NCI-H2107 (cell line): ENCODE data around the gene GOLGA7B.

Source experiments
- DNase-seq: peaks from one replicate; lab custom pipeline; 2025; lab: John Stamatoyannopoulos, UW

GOLGA7B gene

DNA sequence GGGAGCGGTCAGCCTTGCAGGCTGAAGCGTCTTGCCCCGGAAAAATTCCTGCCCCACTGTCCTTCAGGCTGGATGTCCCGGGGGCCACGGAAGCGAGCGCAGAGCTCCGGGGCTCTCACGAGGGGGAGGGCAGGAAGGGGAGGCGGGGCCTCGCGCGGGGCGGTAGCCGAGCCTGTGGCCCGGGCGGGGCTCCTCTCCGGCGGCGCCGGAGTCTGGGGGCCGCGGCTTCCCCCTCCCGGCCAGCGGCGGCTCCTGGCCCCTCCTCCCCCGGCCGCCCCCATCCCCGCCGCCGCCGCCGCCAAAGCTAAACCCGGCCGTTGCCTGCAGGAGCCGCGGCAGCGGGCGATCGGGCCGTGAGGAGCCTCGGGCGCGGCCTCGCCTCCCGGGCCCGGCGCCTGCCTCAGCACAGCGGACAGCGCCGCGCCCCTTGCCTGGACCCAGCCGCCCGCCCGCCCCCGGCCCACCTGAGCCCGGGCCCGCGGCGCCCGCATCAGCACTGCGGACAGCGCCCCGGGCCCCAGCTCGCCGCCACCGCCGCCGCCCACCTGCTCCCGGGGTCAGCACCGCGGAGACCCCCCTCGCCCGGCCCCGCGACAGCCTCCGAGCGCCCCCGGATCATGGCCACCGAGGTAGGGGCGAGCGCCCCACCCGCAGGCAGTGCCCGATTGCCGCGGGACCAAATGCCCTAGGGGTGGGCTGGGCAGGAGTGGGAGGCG, at the start of gene GOLGA7B:
GOLGA7B (plus strand) TSS at position 157 of the 716 bp plus-strand sequence; CDS start at position 618, 461 bp downstream.
- no peak for DNase-seq

DNA sequence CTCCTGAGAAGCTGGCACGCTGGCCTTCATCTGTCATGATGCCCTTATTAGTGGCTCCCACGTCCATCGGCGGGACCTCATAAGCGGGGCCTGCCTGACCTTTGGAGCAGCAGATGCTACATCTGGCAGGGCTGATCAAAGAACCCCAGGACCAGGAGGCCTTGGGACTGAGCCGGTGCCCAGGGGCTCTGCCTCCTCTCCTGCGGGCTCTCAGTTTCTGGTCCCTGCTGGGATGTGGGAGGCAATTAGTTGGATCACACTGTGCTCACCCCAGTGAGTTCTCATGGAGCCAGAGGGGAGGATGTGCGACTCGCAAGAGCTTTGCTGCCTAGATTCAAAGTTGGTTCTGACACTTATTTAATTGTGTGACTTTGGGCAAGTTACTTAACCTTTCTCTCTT, 49.2 kb upstream of the GOLGA7B start:
- DNase-seq, result no peak

DNA sequence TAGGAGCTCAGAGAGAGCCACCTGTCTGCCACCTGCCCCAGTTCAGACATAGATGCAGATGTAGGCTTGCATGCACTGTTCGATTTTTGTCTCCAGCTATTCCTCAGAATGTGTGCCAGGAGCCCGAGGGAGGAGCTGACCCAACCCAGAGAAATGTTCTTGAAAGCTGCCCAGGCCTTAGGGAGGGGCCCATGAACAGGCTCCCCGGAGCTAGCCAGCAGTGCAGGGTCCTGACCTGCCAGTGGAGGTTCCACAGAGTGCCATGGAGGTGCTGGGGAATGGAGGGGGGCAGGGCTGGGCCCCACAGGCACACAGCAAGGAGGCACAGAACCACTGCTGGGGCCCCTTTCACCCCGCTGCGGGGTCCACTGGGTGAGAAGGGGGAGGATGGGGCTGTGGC, 48.2 kb upstream of the GOLGA7B start:
- no peak for DNase-seq

DNA sequence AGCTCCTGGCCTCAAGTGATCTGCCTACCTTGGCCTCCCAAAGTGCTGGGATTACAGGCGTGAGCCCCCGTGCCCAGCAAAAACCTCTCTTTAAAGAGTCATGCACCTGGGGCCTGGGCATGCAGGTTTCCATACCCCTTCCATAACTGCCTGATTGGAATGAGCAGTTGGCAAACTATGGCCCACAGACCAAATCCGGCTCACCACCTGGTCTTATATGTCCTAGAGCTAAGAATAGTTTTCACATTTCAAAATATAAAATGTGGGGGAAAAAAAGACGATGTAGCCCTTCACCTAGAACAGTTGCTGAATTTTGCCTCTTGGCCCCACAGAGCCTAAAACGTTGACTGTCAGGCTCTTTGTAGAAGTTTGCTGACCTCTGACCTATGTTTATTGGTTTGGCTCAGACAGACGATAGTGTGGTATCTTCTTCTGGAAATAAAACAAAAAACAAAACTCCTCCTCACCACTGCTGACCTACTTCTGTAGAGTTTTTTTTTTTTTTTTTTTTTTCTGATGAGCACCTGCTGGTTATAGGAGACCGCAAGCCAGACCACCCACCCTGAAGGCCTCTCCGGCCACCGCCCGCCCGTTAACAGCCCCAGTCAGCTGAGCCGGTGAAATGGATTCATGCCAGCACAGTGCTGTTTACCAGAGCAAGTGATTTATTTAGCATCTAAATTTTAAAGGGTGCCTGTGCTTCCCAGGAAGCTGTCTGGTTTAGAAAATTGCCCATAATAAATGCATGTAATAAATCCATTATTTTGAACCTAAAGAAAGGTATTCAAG, 44.4 kb upstream of the GOLGA7B start:
- DNase-seq, result no peak

DNA sequence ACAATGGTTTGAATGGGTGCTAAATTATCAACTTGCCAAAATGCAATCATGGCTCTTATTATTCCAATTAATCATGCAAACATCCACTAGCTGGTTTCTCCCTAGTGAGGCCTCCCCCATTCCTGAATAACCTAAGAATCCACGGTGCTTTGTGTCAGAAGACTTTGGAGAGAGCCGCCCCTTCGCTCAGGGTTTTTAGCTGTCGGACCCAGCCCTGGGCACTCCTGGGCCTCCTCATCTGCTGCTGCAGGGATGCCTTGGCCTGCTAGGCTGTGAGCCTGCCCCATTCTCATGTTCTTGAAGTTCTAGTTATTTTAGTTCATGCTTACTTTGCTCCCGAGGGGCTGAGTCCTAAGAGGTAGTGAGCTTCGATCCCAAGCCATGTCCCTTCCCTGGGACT, 43.7 kb upstream of the GOLGA7B start:
- DNase-seq, result no peak

DNA sequence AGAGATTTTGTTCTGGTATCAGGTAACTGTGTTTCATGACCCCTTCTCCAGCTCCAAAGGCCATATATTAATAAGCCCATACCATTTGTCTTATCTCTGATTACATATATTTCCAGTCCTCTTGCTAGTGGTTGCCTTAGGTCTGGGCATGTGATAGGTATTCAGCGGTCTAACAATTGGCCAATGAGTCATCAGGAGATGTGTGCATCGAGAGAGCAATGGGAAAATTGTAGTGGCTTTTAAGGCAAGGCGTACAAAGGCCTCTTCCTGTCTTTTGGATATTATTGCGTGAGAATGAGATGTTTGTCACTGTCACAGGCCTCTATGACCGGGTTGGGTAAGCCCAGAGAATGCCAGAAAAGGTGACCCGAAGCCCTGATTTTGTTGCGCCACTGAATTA, 39.2 kb upstream of the GOLGA7B start:
- DNase-seq, result no peak

DNA sequence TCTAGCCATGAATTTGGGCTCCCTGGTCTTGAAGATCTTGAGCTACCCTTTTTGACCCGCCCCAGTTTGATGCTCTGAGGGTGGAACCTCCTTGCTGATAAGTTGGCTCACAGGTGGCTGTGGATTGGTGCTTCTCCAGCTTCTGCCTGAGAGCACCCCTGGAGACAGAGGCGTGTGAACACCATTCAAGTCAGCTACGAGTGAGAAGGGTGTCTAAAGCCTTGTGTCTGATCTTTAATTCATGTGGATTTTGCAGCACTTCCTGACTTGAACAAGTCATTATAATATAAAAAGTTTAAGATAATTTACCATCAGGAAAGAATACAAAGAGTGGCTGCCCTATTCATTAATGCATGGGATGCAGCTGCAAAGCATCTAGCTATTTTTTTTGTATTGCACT, 37.7 kb upstream of the GOLGA7B start:
- DNase-seq, result no peak

DNA sequence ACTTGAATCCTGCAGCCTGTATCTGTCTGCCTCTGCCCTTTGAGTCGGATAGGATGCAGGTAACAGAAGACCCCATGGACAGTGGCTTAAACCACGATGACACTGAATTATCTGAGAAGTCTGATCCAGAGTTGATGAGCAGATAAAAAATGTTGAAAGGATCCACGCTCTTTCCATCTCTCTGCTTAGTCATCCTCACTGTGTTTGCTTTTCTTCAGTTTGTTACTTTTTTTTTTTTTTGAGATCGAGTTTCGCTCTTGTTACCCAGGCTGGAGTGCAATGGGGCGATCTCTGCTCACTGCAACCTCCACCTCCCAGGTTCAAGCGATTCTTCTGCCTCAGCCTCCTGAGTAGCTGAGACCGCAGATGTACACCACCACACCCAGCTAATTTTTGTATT, 36.9 kb upstream of the GOLGA7B start:
- no peak for DNase-seq

DNA sequence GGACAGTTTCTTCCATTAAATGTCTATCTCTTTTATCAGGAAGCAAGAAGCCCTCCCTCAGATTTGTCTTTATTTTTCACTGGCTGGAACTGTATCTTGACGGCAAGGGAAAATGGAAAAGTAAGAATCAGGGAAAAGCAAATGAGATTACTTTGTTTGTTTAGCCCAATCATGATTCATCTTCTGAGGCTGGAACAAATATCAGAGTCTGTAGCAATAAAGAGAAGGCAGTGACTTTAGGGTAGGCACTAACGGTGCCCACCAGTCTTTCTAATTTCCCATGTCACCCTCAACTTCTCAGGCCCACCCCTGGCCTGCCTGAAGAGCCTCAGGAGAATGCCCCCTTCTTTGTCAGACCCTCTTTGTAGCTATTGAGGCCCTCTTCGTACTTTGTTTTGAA, 36.3 kb upstream of the GOLGA7B start:
- no peak for DNase-seq

DNA sequence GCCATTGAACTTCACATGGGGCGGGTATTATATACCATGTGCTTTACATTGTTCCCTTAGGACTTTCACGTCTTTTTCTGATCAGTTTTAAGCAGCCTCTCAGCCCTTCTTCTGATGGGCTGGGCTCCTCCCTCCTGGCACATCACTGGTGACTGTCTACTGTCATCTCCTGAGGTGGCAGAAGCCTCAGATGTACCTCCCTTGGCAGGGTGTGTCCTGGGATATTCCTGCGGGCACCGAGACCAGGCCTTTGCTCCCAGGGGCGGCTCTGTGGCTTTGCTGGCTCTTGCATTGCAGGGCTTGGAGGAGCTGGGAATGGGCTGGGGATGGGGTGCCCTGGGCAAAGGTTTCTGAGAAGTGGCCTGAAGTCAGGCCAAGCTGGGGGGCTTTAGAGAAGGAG, 34.6 kb upstream of the GOLGA7B start:
- no peak for DNase-seq

DNA sequence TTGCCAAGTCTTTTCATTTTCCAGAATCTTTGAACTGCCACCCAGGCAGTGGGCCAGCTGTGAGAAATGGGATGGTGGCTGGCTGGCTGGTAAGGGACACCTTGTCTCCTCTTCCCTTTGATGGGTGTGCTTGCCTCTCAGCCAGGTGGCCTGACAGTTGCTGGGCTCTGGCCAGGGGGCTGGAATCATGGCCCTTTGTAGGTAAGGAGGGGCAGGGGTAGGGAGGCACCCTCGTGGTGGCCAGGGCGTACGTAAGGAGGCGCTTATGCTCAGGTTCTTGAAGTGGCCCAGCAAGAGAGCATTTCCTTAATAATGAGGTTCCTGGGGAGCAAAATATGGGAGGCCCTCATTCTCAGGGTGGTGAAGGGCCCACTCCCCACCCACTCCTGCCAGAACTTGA, 33.0 kb upstream of the GOLGA7B start:
- DNase-seq, result no peak

DNA sequence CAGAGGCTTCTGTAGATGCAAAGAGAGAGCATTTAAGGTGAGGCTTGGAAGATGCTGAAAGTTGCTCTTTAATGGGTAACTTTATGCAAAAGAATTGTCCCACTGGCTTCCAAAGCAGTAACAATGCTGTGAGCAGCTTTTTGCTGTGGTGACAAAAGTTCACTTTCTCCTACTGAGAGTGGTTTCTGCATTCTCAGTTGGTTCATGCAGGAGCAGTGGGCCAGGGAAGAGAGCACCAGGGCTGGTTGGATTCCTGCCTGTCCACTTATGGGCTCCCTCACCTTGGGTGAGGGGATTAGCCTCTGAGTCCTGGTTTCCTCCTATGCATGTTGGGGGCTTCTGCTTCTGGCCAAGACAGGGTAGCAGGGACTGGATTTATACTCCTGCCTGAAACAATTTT, 31.1 kb upstream of the GOLGA7B start:
- DNase-seq, result no peak

DNA sequence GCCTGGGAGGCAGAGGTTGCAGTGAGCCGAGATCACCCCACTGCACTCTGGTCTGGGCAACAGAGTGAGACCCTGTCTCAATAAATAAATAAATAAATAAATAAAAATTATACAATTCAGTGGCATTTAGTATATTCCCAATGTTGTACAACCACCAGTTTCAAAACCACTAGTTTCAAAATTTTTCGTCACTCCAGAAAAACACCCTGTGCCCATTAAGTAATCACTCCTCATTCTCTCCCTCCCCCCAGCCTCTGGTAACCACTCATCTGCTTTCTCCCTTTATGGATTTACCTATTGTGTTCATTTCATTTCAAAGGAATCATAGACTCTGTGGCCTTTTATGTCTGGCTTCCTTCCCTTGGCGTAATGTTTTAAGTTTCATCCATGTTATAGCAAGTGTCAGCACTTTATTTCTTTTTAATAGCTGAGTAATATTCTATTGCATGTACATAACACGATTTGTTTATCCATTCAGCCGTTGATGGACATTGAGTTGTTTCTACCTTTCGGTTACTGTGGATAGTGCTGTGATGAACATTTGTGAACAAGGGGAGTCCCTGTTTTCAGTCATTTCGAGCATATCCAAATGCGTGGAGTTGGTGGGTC, 29.4 kb upstream of the GOLGA7B start:
- no peak for DNase-seq

DNA sequence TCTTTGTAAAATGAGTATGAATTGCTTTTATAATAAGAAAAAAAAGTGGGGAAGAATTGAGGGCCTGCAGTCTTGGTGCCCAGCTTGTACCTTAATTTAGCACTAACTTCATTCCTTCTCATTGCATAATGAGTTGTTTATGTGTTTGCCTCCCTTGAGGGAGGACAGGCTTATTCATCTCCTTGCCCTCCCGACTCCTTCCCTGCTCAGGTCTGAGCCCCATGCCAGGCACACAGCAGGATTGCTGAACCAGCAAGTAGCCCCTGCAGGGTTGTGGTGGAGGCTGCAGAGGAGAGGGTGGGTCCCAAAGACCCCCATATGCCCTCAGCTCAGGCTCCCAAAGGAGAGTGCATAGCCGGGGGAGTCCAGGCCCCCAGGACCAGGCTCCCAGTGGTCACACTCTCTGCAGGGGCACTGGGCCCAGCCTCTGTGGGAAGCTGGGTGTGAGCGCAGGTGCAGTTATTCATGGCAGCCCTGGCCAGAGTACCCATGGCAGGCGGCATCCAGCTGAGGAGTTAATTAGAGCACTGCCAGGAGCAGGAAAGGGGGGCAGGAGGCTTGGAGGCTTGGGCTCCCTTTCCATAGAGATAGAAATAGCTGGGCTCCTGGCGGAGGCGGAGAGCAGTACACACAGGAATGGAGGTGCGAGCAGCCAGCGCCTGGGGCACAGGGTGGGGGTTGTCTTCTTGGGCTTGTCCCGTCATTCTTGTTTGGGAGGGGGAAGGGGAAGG, 28.2 kb upstream of the GOLGA7B start:
- no peak for DNase-seq

DNA sequence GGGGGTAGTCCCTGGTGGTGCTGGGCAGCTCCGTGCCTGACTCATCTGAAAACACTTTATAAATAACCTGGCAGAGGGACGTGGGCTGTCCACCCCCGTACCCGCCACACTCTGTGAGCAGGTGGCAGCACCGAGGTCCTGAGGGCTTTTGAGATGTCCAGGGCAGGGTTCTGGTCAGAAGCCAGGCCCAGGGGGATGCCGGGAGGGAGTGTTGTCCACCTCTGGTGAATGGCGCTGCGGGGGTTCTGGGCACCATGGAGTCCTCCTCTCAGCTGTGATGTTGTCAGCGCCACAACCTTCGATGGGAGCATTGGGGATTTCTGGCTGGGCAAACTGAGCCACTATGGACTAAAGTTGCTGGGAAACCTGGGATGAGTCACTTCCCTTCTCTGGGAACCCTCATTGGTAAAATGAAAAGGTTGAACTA, 27.4 kb upstream of the GOLGA7B start:
- DNase-seq, result no peak

DNA sequence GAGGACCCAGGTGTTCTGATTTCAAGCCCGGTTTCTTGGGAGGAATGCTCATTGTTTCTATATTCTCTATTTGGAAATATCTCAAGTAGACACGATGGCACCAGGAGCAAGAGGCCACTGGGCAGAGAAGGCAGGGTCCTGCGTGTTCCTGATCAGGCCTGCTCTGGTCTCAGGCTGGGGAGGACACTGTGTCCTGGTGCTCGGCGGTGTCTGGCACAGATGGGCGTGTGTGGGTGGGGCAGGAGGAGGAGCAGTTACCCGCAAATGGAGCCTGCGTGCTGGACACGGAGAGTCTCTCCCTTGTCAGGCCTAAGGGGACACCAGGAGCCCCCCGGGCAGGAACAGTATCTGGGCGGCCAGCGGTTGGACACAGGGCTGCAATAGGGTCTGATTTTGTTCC, 25.9 kb upstream of the GOLGA7B start:
- DNase-seq, result no peak

DNA sequence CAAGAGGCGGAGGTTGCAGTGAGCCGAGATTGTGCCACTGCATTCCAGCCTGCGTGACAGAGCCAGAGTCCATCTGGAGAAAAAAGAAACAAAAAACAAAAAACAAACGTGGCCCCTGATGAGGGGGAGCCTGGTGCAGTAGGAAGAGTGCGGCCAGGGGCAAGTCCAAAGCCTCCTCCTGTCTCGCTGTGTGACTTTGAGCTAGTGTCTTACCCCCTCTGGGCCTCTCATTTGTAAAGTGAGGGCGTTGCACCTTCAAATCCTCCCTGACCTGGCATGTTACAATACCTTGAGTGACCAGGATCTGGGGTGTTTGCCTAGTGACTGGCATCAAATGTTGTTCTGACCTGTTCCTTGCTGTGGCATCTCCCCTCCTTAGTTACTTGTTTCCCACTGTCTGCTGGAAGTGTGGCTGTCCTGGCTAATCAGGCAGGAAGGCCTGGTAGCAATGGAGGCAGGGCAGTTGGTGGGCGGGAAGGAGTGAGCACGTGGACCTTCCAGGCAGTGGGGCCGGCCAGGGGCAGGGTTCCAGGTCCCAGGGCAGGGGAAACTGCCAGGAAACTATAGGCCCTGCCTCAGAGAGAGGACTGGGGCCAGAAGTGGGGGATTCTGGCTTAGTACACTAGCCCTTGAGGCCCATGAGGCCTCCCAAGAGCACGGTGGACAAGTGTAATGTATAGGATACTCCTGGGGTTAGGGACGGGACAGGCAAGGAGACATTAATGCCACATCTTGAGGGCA, 24.5 kb upstream of the GOLGA7B start:
- DNase-seq, result no peak

DNA sequence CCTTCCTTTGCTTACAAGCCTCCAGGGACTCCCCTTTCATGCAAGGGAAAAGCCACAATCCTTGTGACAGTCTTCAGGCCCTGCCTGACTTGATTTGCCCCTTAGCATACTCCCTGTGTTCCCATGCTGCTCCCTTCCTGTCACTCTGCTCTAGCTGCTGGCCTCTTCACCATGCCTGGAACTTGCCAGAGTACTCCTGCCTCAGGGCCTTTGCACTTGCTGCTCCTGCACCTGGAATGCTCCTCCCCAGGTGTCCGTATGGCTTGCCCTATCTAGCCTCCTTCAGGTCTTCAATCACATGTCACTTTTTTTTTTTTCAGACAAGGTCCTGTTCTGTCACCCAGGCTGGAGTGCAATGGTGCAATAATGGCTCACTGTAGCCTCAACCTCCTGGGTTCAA, 22.8 kb upstream of the GOLGA7B start:
- no peak for DNase-seq

DNA sequence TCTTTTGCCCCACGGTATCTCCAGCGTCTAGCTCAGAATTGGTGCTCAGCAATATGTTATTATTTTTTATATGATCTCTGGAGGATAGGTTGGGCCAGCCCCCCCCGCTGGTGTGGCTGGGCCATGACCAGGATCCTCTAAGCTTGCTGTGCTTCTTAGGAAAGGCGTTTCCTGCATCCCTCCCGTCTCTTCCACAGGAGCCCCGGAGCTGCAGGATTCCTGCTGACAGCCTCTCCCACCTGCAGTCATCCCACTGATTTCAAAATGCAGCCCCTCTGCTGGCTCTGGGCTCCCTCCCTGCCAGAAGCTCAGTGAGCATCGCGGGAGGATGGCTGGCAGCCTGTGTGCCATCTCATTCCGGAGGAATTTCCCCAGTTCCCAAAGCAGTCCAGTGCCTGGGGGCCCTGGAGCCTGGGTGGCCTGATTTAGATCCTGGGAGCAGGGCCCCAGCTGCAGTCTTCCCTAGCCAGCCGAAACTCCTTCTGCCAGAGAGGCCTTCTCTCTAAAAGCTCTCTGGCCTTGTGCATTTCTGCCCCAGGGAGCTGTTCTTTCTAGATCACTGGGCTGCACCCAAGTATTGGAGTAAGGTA, 21.8 kb upstream of the GOLGA7B start:
- no peak for DNase-seq

DNA sequence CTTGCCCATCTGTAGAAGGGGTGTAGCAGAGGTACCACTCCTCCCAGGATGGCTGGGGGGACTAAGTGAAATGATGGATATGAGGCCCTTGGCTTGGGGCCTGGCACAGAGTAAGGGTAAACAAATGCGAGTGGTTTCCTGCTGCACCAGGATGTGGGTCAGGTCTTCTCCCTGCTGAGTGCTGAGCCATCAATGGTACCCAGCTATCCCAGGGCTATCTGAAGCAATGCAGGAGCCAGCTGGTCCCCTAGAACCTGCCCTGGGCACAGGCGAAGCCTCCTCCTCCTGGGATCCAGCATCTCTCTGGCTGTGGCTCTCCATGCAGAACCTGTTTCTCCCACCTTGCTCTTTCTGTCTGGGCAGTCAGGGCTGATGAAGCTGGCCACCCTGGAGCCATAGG, 20.9 kb upstream of the GOLGA7B start:
- DNase-seq, result no peak

DNA sequence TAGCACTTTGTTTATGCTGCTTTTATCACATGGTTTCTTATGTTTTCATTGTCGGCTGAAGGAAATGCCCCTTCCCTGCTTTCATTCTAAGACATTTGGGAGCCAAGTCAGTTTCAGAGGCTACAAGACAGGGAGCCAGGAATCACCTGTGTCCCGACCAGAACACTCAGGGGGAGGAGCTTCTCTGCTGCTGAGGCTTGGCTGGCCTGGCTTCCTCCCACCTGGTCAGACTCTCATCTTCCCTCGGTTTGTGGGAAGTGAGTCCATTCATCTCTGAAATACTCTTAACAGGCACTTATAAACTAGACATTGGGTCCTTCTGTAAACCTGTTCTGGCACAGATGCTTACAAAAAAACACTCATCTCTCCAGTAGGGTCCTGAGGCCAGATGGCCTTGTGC, 19.6 kb upstream of the GOLGA7B start:
- DNase-seq, result no peak
